Activated CD4-positive, alpha-beta memory T cell treated with anti-CD3 and anti-CD28 coated beads, Interleukin-2, amount 10 ng/mL, durations not matched to agents 7 days and 5 days (primary cell): Measurements from ENCODE around the gene LTB4R. TPM values are rescaled to one million over a fixed set of nuclear protein-coding genes. Genes with fewer than 3 reads are reported as not detected.

Experiments
- total RNA-seq, 2 experiments: library from RNA; stranded (reverse); gene quantifications; one replicate each; pipeline ENCODE4 v1.2.3, GENCODE V29; 2021

The LTB4R gene
- total RNA-seq, 2 experiments from 2014 or later, result 36.1 to 37.9 TPM

Other genes starting within 250 kb of the LTB4R start
- gene CPNE6, start 239.9 kb upstream of the LTB4R start, total RNA-seq, result not detected
- 10 to 100 TPM; 88.5 to 90.6 TPM for gene PCK2, start 217.2 kb upstream of the LTB4R start, total RNA-seq
- 10 to 100 TPM; 94.1 to 98.2 TPM for gene DCAF11, start 196.7 kb upstream of the LTB4R start, total RNA-seq
- 1 to 10 TPM; 2.1 to 2.4 TPM for gene NRL, start 196.6 kb upstream of the LTB4R start, total RNA-seq
- 1 to 10 TPM; 1.3 to 1.4 TPM for gene FITM1, start 180.8 kb upstream of the LTB4R start, total RNA-seq
- gene PSME1, start 175.3 kb upstream of the LTB4R start, total RNA-seq, result 100 to 1,000 TPM; 391 to 397 TPM
- 10 to 100 TPM; 45.0 to 51.7 TPM for gene EMC9, start 169.9 kb upstream of the LTB4R start, total RNA-seq
- 100 to 1,000 TPM; 395 to 405 TPM for gene PSME2, start 164.9 kb upstream of the LTB4R start, total RNA-seq
- 100 to 1,000 TPM; 122 to 129 TPM for gene RNF31, start 164.0 kb upstream of the LTB4R start, total RNA-seq
- gene IRF9, start 150.2 kb upstream of the LTB4R start, total RNA-seq, result 100 to 1,000 TPM; 262 to 267 TPM
- gene REC8, start 139.4 kb upstream of the LTB4R start, total RNA-seq, result 10 to 100 TPM; 48.0 to 51.9 TPM
- 10 to 100 TPM; 24.0 to 26.2 TPM for gene IPO4, start 122.7 kb upstream of the LTB4R start, total RNA-seq
- 10 to 100 TPM; 30.8 to 35.1 TPM for gene TM9SF1, start 116.1 kb upstream of the LTB4R start, total RNA-seq
- under 1 TPM; 0.48 to 0.76 TPM for gene TSSK4, start 105.8 kb upstream of the LTB4R start, total RNA-seq
- 10 to 100 TPM; 92.9 to 97.9 TPM for gene CHMP4A, start 98.0 kb upstream of the LTB4R start, total RNA-seq
- 10 to 100 TPM; 13.5 to 17.0 TPM for gene MDP1, start 95.4 kb upstream of the LTB4R start, total RNA-seq
- gene NEDD8, start 79.1 kb upstream of the LTB4R start, total RNA-seq, result 100 to 1,000 TPM; 190 to 197 TPM
- 10 to 100 TPM; 78.1 to 90.3 TPM for gene GMPR2, start 78.6 kb upstream of the LTB4R start, total RNA-seq
- 100 to 1,000 TPM; 133 to 139 TPM for gene TINF2, start 68.9 kb upstream of the LTB4R start, total RNA-seq
- gene TGM1, start 48.3 kb upstream of the LTB4R start, total RNA-seq, result 1 to 10 TPM; 4.0 to 4.4 TPM
- 10 to 100 TPM; 40.2 to 41.0 TPM for gene RABGGTA, start 39.9 kb upstream of the LTB4R start, total RNA-seq
- 10 to 100 TPM; 31.6 to 33.4 TPM for gene DHRS1, start 11.7 kb upstream of the LTB4R start, total RNA-seq
- 10 to 100 TPM; 25.8 to 27.7 TPM for gene NOP9, start 11.7 kb upstream of the LTB4R start, total RNA-seq
- 10 to 100 TPM; 38.4 to 39.6 TPM for gene CIDEB, start 3.5 kb upstream of the LTB4R start, total RNA-seq
- 10 to 100 TPM; 18.5 to 19.6 TPM for gene LTB4R2, start 1.4 kb upstream of the LTB4R start, total RNA-seq
- 1 to 10 TPM; 4.5 to 5.9 TPM for gene ADCY4, start 23.6 kb downstream of the LTB4R start, total RNA-seq
- 10 to 100 TPM; 37.3 to 38.0 TPM for gene RIPK3, start 28.5 kb downstream of the LTB4R start, total RNA-seq
- gene NFATC4, start 56.7 kb downstream of the LTB4R start, total RNA-seq, result not detected
- gene NYNRIN, start 87.5 kb downstream of the LTB4R start, total RNA-seq, result under 1 TPM; 0.18 TPM
- gene CBLN3, start 118.2 kb downstream of the LTB4R start, total RNA-seq, result 1 to 10 TPM; 8.6 to 9.5 TPM
- 10 to 100 TPM; 96.0 to 99.5 TPM for gene KHNYN, start 118.5 kb downstream of the LTB4R start, total RNA-seq
- 10 to 100 TPM; 38.5 to 41.6 TPM for gene SDR39U1, start 131.3 kb downstream of the LTB4R start, total RNA-seq
- not detected for gene CMA1, start 196.8 kb downstream of the LTB4R start, total RNA-seq